ENCODE results near the gene MYO9B. TPM values are rescaled to one million over a fixed set of nuclear protein-coding genes. Genes with fewer than 3 reads are reported as not detected.

Gene MYO9B
- total RNA-seq, 1 experiment from 2014 or later = 58.6 TPM

GRCh38 chr19:17107546-17108452 is 32.2 kb downstream of the MYO9B start:
- H4K20me1 ChIP-seq (ENCODE audit: control insufficient read depth, insufficient read depth, insufficient read length) = no peaks in the 10 kb centered on the region
- no peaks in the 10 kb centered on the region for H3K27me3 Mint-ChIP-seq (ENCODE audit: low read depth)
- no peak overlapping the region for H3K4me3 Mint-ChIP-seq
- H3K79me2 ChIP-seq (ENCODE audit: insufficient read depth, low read length) = no peaks in the 10 kb centered on the region
- WGBS (ENCODE audit: extremely low coverage, insufficient read length, low lambda C conversion rate) = no CpG with 5 or more reads among the region's 27 CpGs
- H4K91ac ChIP-seq (ENCODE audit: insufficient read length, low read depth, low read length) = no peak overlapping the region
- no peak overlapping the region for H4K8ac ChIP-seq (replicated peaks; ENCODE audit: insufficient read length, low read depth, low read length)
- no peaks in the 10 kb centered on the region for H3K23me2 ChIP-seq (ENCODE audit: insufficient read length, low read depth, low read length, poor library complexity, severe bottlenecking)
- H2AFZ ChIP-seq (ENCODE audit: low read length) = no peak overlapping the region
- no peak overlapping the region for H3K23ac ChIP-seq (ENCODE audit: insufficient read length, low read depth, low read length)
- H4K5ac ChIP-seq (ENCODE audit: insufficient read length, low read depth, low read length) = no peak overlapping the region
- H3K9me3 Mint-ChIP-seq = peaks cover 4 to 7% of the 10 kb centered on the region in 2 experiments; a peak in 4 of 5 replicates
- H2BK20ac ChIP-seq (ENCODE audit: low read depth, low read length, poor library complexity, severe bottlenecking) = no peak overlapping the region
- no peak overlapping the region for H3T11ph ChIP-seq (ENCODE audit: low read length)
- peak overlapping the region in 2 of 3 experiments; percentile 49 to 81; a peak in 3 of 7 replicates for H3K27ac Mint-ChIP-seq
- peaks cover 2 to 8% of the 10 kb centered on the region in 2 experiments for H3K4me1 Mint-ChIP-seq
- H3K79me1 ChIP-seq (ENCODE audit: insufficient read depth, low read depth, low read length, poor library complexity, severe bottlenecking) = no peaks in the 10 kb centered on the region
- TF ChIP-seq CTCF (conservative IDR thresholded peaks at IDR 0.05) = no peak
- no peak overlapping the region for H2BK5ac ChIP-seq (ENCODE audit: insufficient read length, low read length)
- no peak overlapping the region for H2BK12ac ChIP-seq (ENCODE audit: insufficient read length, low read depth, low read length)
- no peak overlapping the region for H3K14ac ChIP-seq (ENCODE audit: insufficient read depth, low read length)
- DNase-seq = no peak
- H3K4ac ChIP-seq (ENCODE audit: low read depth, low read length) = no peak overlapping the region
- H3K27me3 ChIP-seq (ENCODE audit: insufficient read depth, low read length) = no peaks in the 10 kb centered on the region
- peaks cover 17 to 36% (median 18%) of the 10 kb centered on the region in 3 experiments for H3K36me3 Mint-ChIP-seq (ENCODE audit: insufficient read depth in 1 of 3, low read depth in 3 of 3)
- H3K9me3 ChIP-seq (ENCODE audit: control insufficient read depth, low read depth, low read length) = no peaks in the 10 kb centered on the region
- no peak overlapping the region for H2BK120ac ChIP-seq (ENCODE audit: low read depth, low read length, poor library complexity, severe bottlenecking)
- no peaks in the 10 kb centered on the region; the same call in 1 of the 2 replicates for H3K4me1 ChIP-seq (ENCODE audit: insufficient read depth, low read length)
- H3K18ac ChIP-seq (ENCODE audit: insufficient read length, low read depth, low read length) = no peak overlapping the region
- H3K27ac ChIP-seq (ENCODE audit: insufficient read length, low read depth, low read length) = no peak overlapping the region
- H2BK15ac ChIP-seq (ENCODE audit: low read depth, low read length) = no peak overlapping the region
- no peak overlapping the region for H3K4me2 ChIP-seq (ENCODE audit: insufficient read depth, insufficient read length, low read length)
- H3K9ac ChIP-seq (ENCODE audit: extremely low read depth, insufficient read length, low read length) = no peak overlapping the region
- H3K56ac ChIP-seq (ENCODE audit: insufficient read length, low read depth, low read length) = no peak overlapping the region
- no peak overlapping the region for H2AK5ac ChIP-seq (ENCODE audit: insufficient read length, low read length)
